Activated T-cell treated with anti-CD3 and anti-CD28 coated beads, Interleukin-2, amount 50 U/mL, for 4 hours (primary cell): ENCODE data around the gene RNF6. TPM values are rescaled to one million over a fixed set of nuclear protein-coding genes. Genes with fewer than 3 reads are reported as not detected.
"Not testable (repeated sequence)": the region's sequence is repeated elsewhere in the genome, so short reads cannot be mapped to it uniquely, and the experiment has no call there.

Experiments used
- ATAC-seq, 2 donors: fragments of 200-7000 bp; cut with Tn5 transposase; one replicate each; pipeline ENCODE4 v1.10.0; 2021
- DNase-seq: peaks from one replicate; pipeline ENCODE4 v3.0.0-alpha.2; 2020
- H3K27me3 Mint-ChIP-seq: one replicate; pipeline ENCODE4 v1.8.0; 2021; ENCODE audit warnings: low read depth, mixed read lengths
- H3K36me3 Mint-ChIP-seq: one replicate; pipeline ENCODE4 v1.8.0; 2022; ENCODE audit warnings: mixed read lengths; ENCODE audit not compliant: insufficient read depth
- H3K4me1 Mint-ChIP-seq: one replicate; pipeline ENCODE4 v1.8.0; 2021; ENCODE audit warnings: low read depth, mixed read lengths
- H3K4me3 Mint-ChIP-seq: one replicate; pipeline ENCODE4 v1.8.0; 2021; ENCODE audit warnings: mild to moderate bottlenecking, moderate library complexity, mixed read lengths
- H3K9me3 Mint-ChIP-seq: one replicate; pipeline ENCODE4 v1.8.0; 2021; ENCODE audit warnings: mixed read lengths
- total RNA-seq, 3 donors: library from RNA; stranded (reverse); gene quantifications; one replicate each; pipeline ENCODE4 v1.2.1, GENCODE V29; 2021

The RNF6 gene
- 10 to 100 TPM; 65.7 to 68.5 (median 67.7) TPM for total RNA-seq

DNA sequence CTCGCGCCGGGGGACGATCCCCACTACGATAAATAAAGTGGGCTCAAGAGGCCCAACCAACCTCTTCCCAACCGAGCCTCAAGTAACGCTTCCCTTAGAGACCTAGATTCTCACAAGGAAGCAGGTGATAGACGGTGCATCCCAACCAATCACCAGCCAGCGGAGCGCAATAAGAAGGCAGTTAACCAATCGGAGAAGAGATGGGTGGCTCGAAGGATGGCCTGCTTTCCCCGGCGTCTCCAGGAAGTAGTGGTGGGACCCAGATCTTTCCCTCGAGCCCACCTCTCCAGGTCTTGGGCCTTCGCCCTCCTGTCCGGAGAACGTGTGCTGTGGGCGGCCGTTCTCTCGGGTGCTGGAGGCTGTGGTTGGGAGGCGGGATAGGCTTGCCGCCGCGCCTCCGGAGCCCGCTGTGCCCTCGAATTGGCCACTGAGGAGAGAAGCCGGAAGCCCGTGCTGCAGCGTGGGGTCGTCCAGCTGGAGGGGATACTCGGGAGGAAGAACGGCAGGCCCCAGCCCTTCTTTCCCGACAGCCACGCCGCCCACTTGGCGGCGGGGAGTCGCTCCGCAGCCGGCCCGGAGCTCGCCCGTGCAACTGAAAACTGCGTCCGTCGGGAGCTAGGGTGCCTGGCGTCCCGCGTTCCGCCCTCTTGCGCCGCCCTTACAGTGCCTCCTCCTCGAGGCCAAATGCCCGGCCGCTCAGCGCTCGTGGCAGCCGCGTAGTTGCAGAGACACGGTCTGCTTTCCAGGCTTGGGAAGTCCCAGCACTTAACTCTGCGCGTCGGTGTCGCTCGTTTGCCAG, at the start of gene RNF6:
Gene RNF6, minus strand, starts transcription at position 594 of the 799 bp plus-strand sequence. CDS start 2,665 bp downstream, outside the sequence.
- Mint-ChIP-seq H3K27me3 (no peaks in the 10 kb centered on the region), H3K4me3 (peak within 1 kb of the TSS; percentile 91), H3K36me3 (peaks cover 18% of the 10 kb centered on the region), H3K9me3 (no peaks in the 10 kb centered on the region), H3K4me1 (peaks cover 34% of the 10 kb centered on the region)
- peak; percentile 97 for ATAC-seq
- peak; percentile 78 for DNase-seq

- DNase-seq (no peak), ATAC-seq (no peak)
- Mint-ChIP-seq H3K36me3 (no peaks in the 10 kb centered on the region), H3K4me3 (no peak overlapping the region), H3K4me1 (peaks cover 30% of the 10 kb centered on the region), H3K9me3 (no peaks in the 10 kb centered on the region), H3K27me3 (no peaks in the 10 kb centered on the region)
Observed at GRCh38 chr13:26270707-26271106, 48.6 kb upstream of the RNF6 start.

DNA sequence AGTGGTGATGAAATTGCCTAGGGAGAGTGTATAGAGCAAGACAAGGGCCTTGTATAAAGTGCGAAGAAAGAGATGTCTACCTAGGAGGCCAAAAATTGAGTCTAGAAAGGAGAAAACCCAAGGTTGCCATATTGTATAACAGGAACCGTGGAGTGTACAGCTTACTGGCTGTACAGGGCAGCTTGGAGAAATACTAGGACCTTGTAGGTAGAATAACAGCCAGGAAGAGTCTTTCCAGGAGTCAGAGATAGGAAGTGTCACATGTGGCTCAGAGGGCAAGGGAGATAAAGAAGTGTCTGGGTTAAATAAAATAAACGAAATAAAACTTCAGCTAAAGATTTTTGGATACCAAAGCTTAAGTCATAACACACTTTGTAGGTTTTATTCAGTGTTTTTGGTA, 44.2 kb upstream of the RNF6 start:
- DNase-seq, result no peak
- peaks cover 45% of the 10 kb centered on the region for H3K4me1 Mint-ChIP-seq
- H3K27me3 Mint-ChIP-seq, result no peaks in the 10 kb centered on the region
- no peak for ATAC-seq
- H3K9me3 Mint-ChIP-seq, result no peaks in the 10 kb centered on the region
- no peak overlapping the region for H3K4me3 Mint-ChIP-seq
- H3K36me3 Mint-ChIP-seq, result peaks cover 4% of the 10 kb centered on the region

- Mint-ChIP-seq H3K36me3 (peaks cover 4% of the 10 kb centered on the region), H3K9me3 (no peaks in the 10 kb centered on the region), H3K4me1 (peaks cover 45% of the 10 kb centered on the region), H3K4me3 (no peak overlapping the region), H3K27me3 (no peaks in the 10 kb centered on the region)
- ATAC-seq (no peak), DNase-seq (no peak)
Observed at GRCh38 chr13:26262156-26262555, 40.0 kb upstream of the RNF6 start.

DNA sequence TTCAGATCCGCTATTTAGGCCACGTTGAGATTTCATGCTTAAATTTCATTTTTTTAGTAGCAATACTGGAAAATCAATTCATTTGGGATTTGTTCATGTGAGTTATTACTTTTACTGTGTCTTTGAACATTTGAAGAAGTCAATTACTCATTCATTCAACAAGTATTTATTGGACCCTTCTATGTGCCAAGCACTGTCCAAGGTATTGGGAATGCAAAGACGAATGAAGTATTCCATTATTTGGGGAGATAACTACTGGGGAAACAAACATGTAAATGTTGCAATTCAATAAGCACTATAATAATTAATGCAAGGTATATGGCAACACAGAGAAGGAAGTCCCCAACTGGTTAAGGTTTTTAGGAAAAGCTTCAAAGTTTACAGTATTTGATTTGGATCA, 37.5 kb upstream of the RNF6 start:
- Mint-ChIP-seq H3K4me1 (peaks cover 50% of the 10 kb centered on the region), H3K36me3 (peaks cover 4% of the 10 kb centered on the region), H3K4me3 (no peak overlapping the region), H3K9me3 (no peaks in the 10 kb centered on the region), H3K27me3 (no peaks in the 10 kb centered on the region)
- no peak for DNase-seq
- no peak for ATAC-seq

- no peak for DNase-seq
- Mint-ChIP-seq H3K27me3 (no peaks in the 10 kb centered on the region), H3K4me1 (peaks cover 50% of the 10 kb centered on the region), H3K36me3 (no peaks in the 10 kb centered on the region), H3K9me3 (no peaks in the 10 kb centered on the region), H3K4me3 (no peak overlapping the region)
- ATAC-seq, result no peak
Observed at GRCh38 chr13:26257049-26257448, 34.9 kb upstream of the RNF6 start.

- no peaks in the 10 kb centered on the region for H3K36me3 Mint-ChIP-seq
- no peak for DNase-seq
- H3K27me3 Mint-ChIP-seq, result no peaks in the 10 kb centered on the region
Observed at GRCh38 chr13:26255691-26256277, 33.7 kb upstream of the RNF6 start.

GRCh38 chr13:26255115-26255514, 33.0 kb upstream of the RNF6 start:
- no peaks in the 10 kb centered on the region for H3K36me3 Mint-ChIP-seq
- no peak for DNase-seq

More at GRCh38 chr13:26255691-26256277, 33.7 kb upstream of the RNF6 start:
- no peak for ATAC-seq
- Mint-ChIP-seq H3K9me3 (no peaks in the 10 kb centered on the region), H3K4me1 (peaks cover 43% of the 10 kb centered on the region), H3K4me3 (peak overlapping the region; percentile 88)

DNA sequence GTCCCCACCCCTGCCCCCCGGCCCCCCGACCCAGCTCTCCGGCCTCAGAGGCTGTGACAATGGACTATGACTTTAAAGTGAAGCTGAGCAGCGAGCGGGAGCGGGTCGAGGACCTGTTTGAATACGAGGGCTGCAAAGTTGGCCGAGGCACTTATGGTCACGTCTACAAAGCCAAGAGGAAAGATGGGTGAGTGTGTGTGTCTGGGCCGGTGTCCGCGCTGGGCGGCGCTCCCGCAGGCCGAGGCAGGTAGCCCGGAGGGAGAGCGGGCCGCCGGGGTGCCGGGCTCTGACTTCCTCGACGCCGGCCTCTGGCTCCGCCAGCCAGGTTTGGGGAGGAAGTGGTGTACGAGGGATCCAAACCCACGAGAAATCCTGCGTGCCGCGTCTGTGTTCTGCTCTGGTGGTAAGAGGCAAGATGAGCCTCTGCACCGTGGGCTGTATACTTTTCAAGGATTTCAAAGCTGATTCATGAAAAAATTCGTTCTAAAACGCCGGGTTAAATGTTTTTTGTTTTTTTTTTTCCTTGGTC, 32.5 kb upstream of the RNF6 start:
- ATAC-seq (peak; percentile 24 to 37), DNase-seq (peak; percentile 34)
- Mint-ChIP-seq H3K4me1 (peaks cover 36% of the 10 kb centered on the region), H3K9me3 (no peaks in the 10 kb centered on the region), H3K4me3 (peak overlapping the region; percentile 88), H3K36me3 (no peaks in the 10 kb centered on the region), H3K27me3 (no peaks in the 10 kb centered on the region)

More at GRCh38 chr13:26255115-26255514, 33.0 kb upstream of the RNF6 start:
- no peaks in the 10 kb centered on the region for H3K9me3 Mint-ChIP-seq
- ATAC-seq, result no peak
- H3K27me3 Mint-ChIP-seq, result no peaks in the 10 kb centered on the region
- peak overlapping the region; percentile 88 for H3K4me3 Mint-ChIP-seq
- H3K4me1 Mint-ChIP-seq, result peaks cover 38% of the 10 kb centered on the region

DNA sequence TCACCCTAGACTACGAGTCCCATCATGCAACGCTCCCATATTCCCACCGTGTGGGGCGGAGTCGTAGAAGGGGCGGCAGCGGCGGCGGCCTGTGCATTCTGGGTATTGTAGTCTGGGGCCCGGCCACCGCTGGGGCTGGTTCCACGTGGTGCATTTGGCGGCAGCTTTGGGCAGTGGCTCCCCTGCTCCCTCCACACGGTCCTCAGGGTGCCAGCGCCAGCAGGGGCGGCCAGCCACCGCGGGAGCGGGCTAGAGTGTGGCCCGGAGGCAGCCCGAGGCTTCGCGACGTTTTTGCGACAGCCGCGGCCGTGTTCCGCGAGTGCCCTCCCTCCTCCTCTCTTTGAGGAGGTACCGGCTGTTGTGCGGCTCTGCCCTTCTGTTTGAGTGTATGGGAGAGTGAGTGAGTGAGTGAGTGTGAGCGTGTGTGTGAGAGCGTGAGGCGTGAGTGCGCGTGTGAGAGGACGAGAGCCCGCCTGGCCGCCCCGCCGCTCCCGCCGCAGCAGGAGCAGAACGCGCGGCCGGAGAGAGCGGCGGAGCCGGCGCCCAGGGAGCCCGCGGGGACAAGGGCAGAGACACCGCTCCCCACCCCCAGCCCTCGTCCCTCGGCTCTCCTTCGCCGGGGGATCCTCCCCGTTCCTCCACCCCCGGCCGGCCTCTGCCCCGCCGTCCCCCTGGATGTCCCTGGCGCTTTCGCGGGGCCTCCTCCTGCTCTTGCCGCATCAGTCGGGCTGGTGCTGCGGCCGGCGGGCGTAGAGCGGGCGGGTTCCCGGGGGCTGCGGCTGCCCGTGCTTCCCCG, 31.9 kb upstream of the RNF6 start, which contains the start of gene CDK8:
Gene CDK8, plus strand, starts transcription at position 343 of the 796 bp plus-strand sequence. CDS start 513 bp downstream, outside the sequence.
- Mint-ChIP-seq H3K9me3 (no peaks in the 10 kb centered on the region), H3K36me3 (no peaks in the 10 kb centered on the region), H3K4me1 (peaks cover 36% of the 10 kb centered on the region), H3K27me3 (no peaks in the 10 kb centered on the region), H3K4me3 (peak within 1 kb of the TSS; percentile 88)
- peak; percentile 78 for DNase-seq
- ATAC-seq, result peak; percentile 90 to 92

DNA sequence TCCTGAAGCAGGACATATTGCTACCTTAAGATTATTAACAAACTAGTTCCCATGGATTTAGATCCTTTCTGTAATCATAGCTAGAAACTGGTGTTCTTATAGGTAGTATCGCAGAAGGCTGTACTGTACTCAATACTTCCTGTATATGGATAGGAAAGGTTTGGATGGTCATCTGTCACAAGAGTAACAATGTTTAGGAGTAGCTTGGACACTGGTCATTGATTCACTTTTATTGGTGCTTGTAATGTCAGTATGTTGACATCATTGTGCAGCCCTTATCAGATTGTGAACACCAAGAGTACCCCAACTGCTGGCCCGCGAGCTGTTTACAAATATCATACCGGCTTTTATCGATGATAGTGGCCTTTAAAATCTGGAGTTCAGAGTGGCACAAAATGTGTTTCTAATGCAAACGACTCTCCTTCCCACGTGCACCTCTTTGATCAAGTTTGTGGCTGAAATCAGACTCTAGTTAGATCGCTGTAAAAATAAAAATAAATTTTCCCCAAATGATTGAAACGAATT, 31.2 kb upstream of the RNF6 start:
- ATAC-seq (no peak), DNase-seq (no peak)
- no peaks in the 10 kb centered on the region for H3K9me3 Mint-ChIP-seq
- peak overlapping the region; percentile 88 for H3K4me3 Mint-ChIP-seq
- no peaks in the 10 kb centered on the region for H3K27me3 Mint-ChIP-seq
- no peaks in the 10 kb centered on the region for H3K36me3 Mint-ChIP-seq
- H3K4me1 Mint-ChIP-seq, result peaks cover 36% of the 10 kb centered on the region

- H3K27me3 Mint-ChIP-seq, DNase-seq: not testable (repeated sequence)
- peaks cover 27% of the 10 kb centered on the region for H3K4me1 Mint-ChIP-seq
Observed at GRCh38 chr13:26252006-26252405, 29.9 kb upstream of the RNF6 start.

DNA sequence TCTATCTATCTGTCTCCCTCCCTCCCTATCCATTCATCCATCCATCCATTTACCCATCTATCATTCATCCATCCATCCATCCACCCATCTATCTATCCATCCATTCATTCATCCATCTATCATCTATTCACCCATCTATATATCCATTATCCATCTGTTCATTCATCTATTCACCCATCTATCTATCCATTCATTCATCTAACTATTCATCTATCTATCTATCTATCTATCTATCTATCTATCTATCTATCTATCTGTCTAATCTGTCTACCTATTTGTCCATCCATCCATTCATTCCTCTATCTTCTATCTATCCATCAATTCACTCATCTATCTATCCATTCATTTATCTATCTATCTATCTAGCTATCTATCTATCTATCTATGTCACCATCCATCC, 27.4 kb upstream of the RNF6 start:
- Mint-ChIP-seq H3K9me3 (no peaks in the 10 kb centered on the region), H3K27me3 (no peaks in the 10 kb centered on the region), H3K4me1 (peaks cover 5% of the 10 kb centered on the region), H3K36me3 (no peaks in the 10 kb centered on the region), H3K4me3 (no peak overlapping the region)
- DNase-seq, result no peak
- ATAC-seq, result no peak

More at GRCh38 chr13:26252006-26252405, 29.9 kb upstream of the RNF6 start:
- ATAC-seq, H3K36me3 Mint-ChIP-seq, H3K4me3 Mint-ChIP-seq, H3K9me3 Mint-ChIP-seq: not testable (repeated sequence)

DNA sequence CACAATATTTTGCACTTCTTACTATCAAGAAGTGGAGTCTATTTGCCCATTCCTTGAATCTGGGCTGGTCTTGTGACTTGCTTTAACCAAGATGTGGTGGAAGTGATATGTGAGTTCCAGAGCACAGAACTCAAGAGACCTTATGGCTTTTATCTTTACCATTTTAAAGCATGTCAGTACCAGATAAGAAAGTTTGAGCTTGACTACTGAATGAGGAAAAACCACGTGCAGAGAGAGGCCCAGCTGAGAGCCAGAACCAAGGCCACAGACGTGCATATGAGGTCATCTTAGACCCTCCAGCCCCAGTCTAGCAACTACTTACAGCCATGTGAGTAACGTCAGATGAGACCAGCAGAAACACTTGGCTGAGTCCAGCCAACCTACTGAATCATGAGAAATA, 25.5 kb upstream of the RNF6 start:
- H3K9me3 Mint-ChIP-seq, result no peaks in the 10 kb centered on the region
- no peaks in the 10 kb centered on the region for H3K4me1 Mint-ChIP-seq
- H3K4me3 Mint-ChIP-seq, result no peak overlapping the region
- ATAC-seq, result no peak
- no peak for DNase-seq
- peaks cover 4% of the 10 kb centered on the region for H3K27me3 Mint-ChIP-seq
- H3K36me3 Mint-ChIP-seq, result no peaks in the 10 kb centered on the region
